ENCODE measurements around the gene CERS6. TPM values are rescaled to one million over a fixed set of nuclear protein-coding genes. Genes with fewer than 3 reads are reported as not detected.

CERS6 gene
- total and polyA plus RNA-seq, 2 of the 8 experiments (the other 6 are each of a cell fraction or from before 2014, with no cell fraction given) = 6.8 to 28.2 TPM

DNA sequence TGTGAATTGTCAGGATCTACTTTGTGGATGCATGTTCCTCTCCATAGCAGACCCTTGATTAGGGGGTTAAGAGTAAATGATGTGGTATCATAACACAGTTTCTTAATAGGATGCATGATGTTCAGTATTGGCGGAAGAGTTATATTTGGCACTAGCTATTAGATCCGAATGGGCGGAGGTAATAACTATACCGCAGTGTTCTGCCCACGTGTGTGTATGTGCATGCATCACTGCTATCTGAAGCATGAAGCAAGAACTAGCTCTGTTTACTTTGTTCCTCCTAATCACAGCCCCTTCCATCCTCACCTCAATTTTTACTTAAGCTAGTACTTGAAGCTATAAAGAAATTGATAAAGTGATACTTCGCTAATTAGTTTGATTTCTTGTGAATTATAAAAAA, 186.8 kb downstream of the CERS6 start:
- H3K9ac ChIP-seq (replicated peaks in 1 of 4; ENCODE audit: extremely low read depth in 1 of 4, low read depth in 3 of 4, low read length in 3 of 4) = no peak overlapping the region
- 94% methylated on average over 6 of the region's 6 CpGs; no CpG with 5 or more reads in 1 of the 2 experiments for WGBS, 2 experiments (ENCODE audit: extremely low coverage in 1 of 2, insufficient coverage in 1 of 2, insufficient read length in 1 of 2, insufficient replicate concordance in 2 of 2, low coverage in 1 of 2, low lambda C conversion rate in 2 of 2, missing lambda C conversion rate in 1 of 2)
- no peak overlapping the region for H3K23ac ChIP-seq (ENCODE audit: insufficient read length)
- TF ChIP-seq BACH1 (IDR thresholded peaks at IDR 0.05; ENCODE audit: low read length) = no peak
- TF ChIP-seq SRF (IDR thresholded peaks at IDR 0.05; ENCODE audit: low read depth, low read length) = no peak
- no peak for TF ChIP-seq SIRT6 (IDR thresholded peaks at IDR 0.05; ENCODE audit: low read length)
- TF ChIP-seq RBBP5 (IDR thresholded peaks at IDR 0.05; ENCODE audit: borderline replicate concordance, low read depth, low read length) = no peak
- no peak for TF ChIP-seq POLR2AphosphoS5 (IDR thresholded peaks at IDR 0.05; ENCODE audit: low read depth, low read length)
- no peak for TF ChIP-seq SUZ12 (IDR thresholded peaks at IDR 0.05; ENCODE audit: low read length)
- no peak for TF ChIP-seq HDAC6 (IDR thresholded peaks at IDR 0.05; ENCODE audit: low read depth, low read length)
- no peak for TF ChIP-seq ATF2 (IDR thresholded peaks at IDR 0.05; ENCODE audit: low read length)
- TF ChIP-seq CBX8 (IDR thresholded peaks at IDR 0.05; ENCODE audit: borderline replicate concordance, low read depth, low read length) = no peak
- TF ChIP-seq, protein P1, sequence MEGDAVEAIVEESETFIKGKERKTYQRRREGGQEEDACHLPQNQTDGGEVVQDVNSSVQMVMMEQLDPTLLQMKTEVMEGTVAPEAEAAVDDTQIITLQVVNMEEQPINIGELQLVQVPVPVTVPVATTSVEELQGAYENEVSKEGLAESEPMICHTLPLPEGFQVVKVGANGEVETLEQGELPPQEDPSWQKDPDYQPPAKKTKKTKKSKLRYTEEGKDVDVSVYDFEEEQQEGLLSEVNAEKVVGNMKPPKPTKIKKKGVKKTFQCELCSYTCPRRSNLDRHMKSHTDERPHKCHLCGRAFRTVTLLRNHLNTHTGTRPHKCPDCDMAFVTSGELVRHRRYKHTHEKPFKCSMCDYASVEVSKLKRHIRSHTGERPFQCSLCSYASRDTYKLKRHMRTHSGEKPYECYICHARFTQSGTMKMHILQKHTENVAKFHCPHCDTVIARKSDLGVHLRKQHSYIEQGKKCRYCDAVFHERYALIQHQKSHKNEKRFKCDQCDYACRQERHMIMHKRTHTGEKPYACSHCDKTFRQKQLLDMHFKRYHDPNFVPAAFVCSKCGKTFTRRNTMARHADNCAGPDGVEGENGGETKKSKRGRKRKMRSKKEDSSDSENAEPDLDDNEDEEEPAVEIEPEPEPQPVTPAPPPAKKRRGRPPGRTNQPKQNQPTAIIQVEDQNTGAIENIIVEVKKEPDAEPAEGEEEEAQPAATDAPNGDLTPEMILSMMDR (IDR thresholded peaks at IDR 0.05; ENCODE audit: control extremely low read depth in 1 of 3, insufficient read depth in 1 of 3, low read depth in 1 of 3, low read length in 3 of 3) = no peak
- no peak overlapping the region for H3K4ac ChIP-seq (replicated peaks; ENCODE audit: insufficient read length, low read depth, low read length)
- CTCF ChIA-PET (ENCODE audit: partially characterized antibody) = interaction anchor here (0.8 to 1.6 kb wide), 6 partner anchors 10 to 524 kb away, joined by 3 to 4 read pairs (median 3); no protein-coding TSS in a partner anchor
- peaks cover 0 to 7% of the 10 kb centered on the region in 2 experiments; a peak in 2 of 4 replicates for H3K79me2 ChIP-seq (ENCODE audit: control insufficient read depth in 1 of 2, insufficient read depth in 2 of 2, low read length in 2 of 2)
- FAIRE-seq (no peak), DNase-seq (ENCODE audit: low read depth in 1 of 2, low spot score in 2 of 2) (no peak)
- no peak overlapping the region for H3K56ac ChIP-seq (replicated peaks; ENCODE audit: insufficient read length, low read depth, low read length)
- H3K23me2 ChIP-seq (ENCODE audit: low read depth, low read length) = peaks cover 3% of the 10 kb centered on the region; the same call in 1 of the 2 replicates
- no peaks in the 10 kb centered on the region for H3K36me3 ChIP-seq (ENCODE audit: control insufficient read depth in 2 of 4, insufficient read depth in 4 of 4, low read length in 3 of 4)
- peaks cover 1 to 11% (median 5%) of the 10 kb centered on the region in 4 experiments for H3K4me1 ChIP-seq (replicated peaks in 1 of 4; ENCODE audit: control insufficient read depth in 3 of 4, insufficient read depth in 4 of 4, low read length in 3 of 4)
- H3K18ac ChIP-seq (ENCODE audit: extremely low read depth, low read length) = no peak overlapping the region
- H2BK120ac ChIP-seq (replicated peaks; ENCODE audit: low read depth, low read length) = no peak overlapping the region
- H4K91ac ChIP-seq (replicated peaks; ENCODE audit: insufficient read length, low read length) = no peak overlapping the region
- H3K4me2 ChIP-seq (ENCODE audit: insufficient read depth in 1 of 2, low read depth in 2 of 2, low read length in 2 of 2) = no peak overlapping the region
- H3K27me3 ChIP-seq (replicated peaks in 1 of 4; ENCODE audit: control insufficient read depth in 3 of 4, extremely low read depth in 1 of 4, insufficient read depth in 3 of 4, low read length in 3 of 4) = no peaks in the 10 kb centered on the region
- no peak overlapping the region for H3K27ac ChIP-seq (ENCODE audit: low read depth, low read length)
- H2BK12ac ChIP-seq (ENCODE audit: low read depth, low read length) = no peak overlapping the region
- no peak overlapping the region for H2AFZ ChIP-seq (ENCODE audit: low read length)
- H4K8ac ChIP-seq (ENCODE audit: extremely low read depth, insufficient read depth, low read length) = no peak overlapping the region
- no peak overlapping the region for H2AK5ac ChIP-seq (ENCODE audit: low read depth, low read length)
- H4K20me1 ChIP-seq (replicated peaks in 1 of 2; ENCODE audit: control insufficient read depth in 1 of 2, insufficient read depth in 2 of 2, low read length in 2 of 2) = no peaks in the 10 kb centered on the region
- no peaks in the 10 kb centered on the region for H3K9me3 ChIP-seq (ENCODE audit: insufficient read depth in 2 of 2, low read depth in 1 of 2, low read length in 1 of 2)
- H3K14ac ChIP-seq (ENCODE audit: insufficient read length) = no peak overlapping the region
- H2BK20ac ChIP-seq (ENCODE audit: low read length) = no peak overlapping the region
- H3K79me1 ChIP-seq (ENCODE audit: low read depth, low read length) = peaks cover 2% of the 10 kb centered on the region
- no peak overlapping the region for H4K5ac ChIP-seq (ENCODE audit: insufficient read length, low read depth, low read length)
- no peak overlapping the region for H2BK15ac ChIP-seq (ENCODE audit: low read length)
- no peak overlapping the region for H3K4me3 ChIP-seq (ENCODE audit: extremely low read depth in 1 of 4, insufficient read depth in 2 of 4, low read depth in 3 of 4, low read length in 4 of 4)
- POLR2A ChIA-PET (ENCODE audit: partially characterized antibody) = interaction anchor here (1.1 kb wide), 1 partner anchor 164 kb away, joined by 3 read pairs; no protein-coding TSS in a partner anchor
- H2BK5ac ChIP-seq (ENCODE audit: low read depth, low read length) = no peak overlapping the region
